HCT116 (cell line): ENCODE data around the gene SUSD4. TPM values are rescaled to one million over a fixed set of nuclear protein-coding genes. Genes with fewer than 3 reads are reported as not detected.

Experiments
- ATAC-seq: fragments of 200-7000 bp; cut with Tn5 transposase; 2 replicates; pipeline ENCODE4 v1.9.1; 2020; ENCODE audit warnings: mild to moderate bottlenecking, moderate library complexity
- BruUV-seq: library from RNA; stranded (reverse); fragments of 400-500 nt; replicated peaks from 2 replicates; lab custom pipeline; 2021; lab: Mats Ljungman, UMichigan
- CTCF ChIA-PET: fragments of 300-600 bp; sonication (Branson Sonifier 250); formaldehyde crosslinking; loops from one replicate; lab custom pipeline; 2021; ENCODE audit warnings: antibody characterized with exemption; lab: Charles Lee
- POLR2A ChIA-PET: fragments of 300-600, 350-600 bp; sonication (Branson Sonifier 250); formaldehyde crosslinking; loops from one replicate; lab custom pipeline; 2021; ENCODE audit warnings: antibody characterized with exemption; lab: Charles Lee
- RAD21 ChIA-PET, 2 experiments: fragments of 300-600 bp; sonication (Branson Sonifier 250); formaldehyde crosslinking; loops; one replicate each; lab custom pipeline; 2023; ENCODE audit warnings: low total read pairs in 2 of 2; ENCODE audit not compliant: uncharacterized antibody in 2 of 2, unreplicated experiment in 2 of 2, low non-redundant PET in 1 of 2; lab: Charles Lee
- DNase-seq: peaks from one replicate; pipeline ENCODE4 v3.0.0-alpha.2; 2010; ENCODE audit warnings: low read depth, low spot score
- H2AFZ ChIP-seq: fragments of 200-600 bp; shearing (Covaris generic), sonication (generic); 2 replicates; pipeline ENCODE4 v1.6.1; 2017; ENCODE audit warnings: low read depth, mixed run types, mixed read lengths, antibody characterized with exemption, low read length; ENCODE audit not compliant: poor library complexity, severe bottlenecking
- H3K27ac ChIP-seq: 2 replicates; pipeline ENCODE4 v1.5.1; 2012; ENCODE audit warnings: low read depth, low read length
- H3K27me3 ChIP-seq: fragments of 200-600 bp; sonication (generic); 2 replicates; pipeline ENCODE4 v1.6.1; 2016; ENCODE audit warnings: mixed run types, low read length, mixed read lengths; ENCODE audit not compliant: insufficient read depth
- H3K36me3 ChIP-seq, 2 experiments: fragments of 200-500 bp in 1 of 2; fragments of 200-600 bp in 1 of 2; sonication (Bioruptor generic) in 1 of 2; sonication (generic) in 1 of 2; 2 replicates each; pipeline versions ENCODE4 v1.5.1 to v1.6.1; 2014 to 2016; ENCODE audit warnings: low read length in 2 of 2, inconsistent platforms in 1 of 2, mixed read lengths in 1 of 2, mixed run types in 1 of 2; ENCODE audit not compliant: insufficient read depth in 2 of 2, control insufficient read depth in 1 of 2
- H3K4me1 ChIP-seq, 2 experiments: fragments of 200-600 bp in 1 of 2; sonication (generic) in 1 of 2; 2 replicates each; pipeline versions ENCODE4 v1.5.1 to v1.6.1; 2012 to 2017; ENCODE audit warnings: low read length in 2 of 2, inconsistent platforms in 1 of 2, mild to moderate bottlenecking in 1 of 2, mixed read lengths in 1 of 2, mixed run types in 1 of 2, moderate library complexity in 1 of 2; ENCODE audit not compliant: insufficient read depth in 2 of 2, control insufficient read depth in 1 of 2
- H3K4me2 ChIP-seq: fragments of 200-600 bp; sonication (generic); 2 replicates; pipeline ENCODE4 v1.6.1; 2017; ENCODE audit warnings: mixed run types, low read length, mixed read lengths
- H3K4me3 ChIP-seq, 2 experiments: fragments of 200-600 bp in 1 of 2; sonication (generic) in 1 of 2; replicated peaks in 1 of 2; 2 replicates each; pipeline ENCODE4 v1.5.1; 2011 to 2016; ENCODE audit warnings: low read length in 2 of 2, control low read depth in 1 of 2, low read depth in 1 of 2, mild to moderate bottlenecking in 1 of 2, mixed read lengths in 1 of 2, mixed run types in 1 of 2
- H3K79me2 ChIP-seq: fragments of 200-600 bp; sonication (generic); 2 replicates; pipeline ENCODE4 v1.6.1; 2017; ENCODE audit warnings: mild to moderate bottlenecking, mixed run types, low read length, moderate library complexity, mixed read lengths; ENCODE audit not compliant: insufficient read depth
- H3K9ac ChIP-seq: fragments of 200-600 bp; sonication (generic); 2 replicates; pipeline ENCODE4 v1.6.1; 2016; ENCODE audit warnings: low read length, mixed read lengths
- H3K9me2 ChIP-seq: fragments of 200-600 bp; sonication (generic), shearing (Covaris generic); 2 replicates; pipeline ENCODE4 v1.6.1; 2017; ENCODE audit warnings: mixed run types, mild to moderate bottlenecking, moderate library complexity; ENCODE audit not compliant: insufficient read depth
- H3K9me3 ChIP-seq, 2 experiments: fragments of 200-500 bp in 1 of 2; fragments of 200-600 bp in 1 of 2; sonication (Bioruptor generic) in 1 of 2; sonication (generic) in 1 of 2; 2 replicates each; pipeline ENCODE4 v1.6.1; 2014 to 2017; ENCODE audit warnings: low read length in 2 of 2, mixed read lengths in 2 of 2, inconsistent platforms in 1 of 2, low read depth in 1 of 2, mild to moderate bottlenecking in 1 of 2, mixed run types in 1 of 2, moderate library complexity in 1 of 2; ENCODE audit not compliant: control insufficient read depth in 1 of 2, insufficient read depth in 1 of 2
- H4K20me1 ChIP-seq: fragments of 200-600 bp; sonication (generic), shearing (Covaris generic); 2 replicates; pipeline ENCODE4 v1.6.1; 2017; ENCODE audit warnings: mixed run types, mild to moderate bottlenecking, moderate library complexity; ENCODE audit not compliant: insufficient read depth
- ATF3 ChIP-seq: IDR thresholded peaks from 2 replicates; pipeline ENCODE4 v1.6.1; 2012
- CBX3 ChIP-seq: IDR thresholded peaks from 2 replicates; pipeline ENCODE4 v1.6.1; 2012; ENCODE audit warnings: low read depth
- CTCF ChIP-seq, 3 experiments: fragments of 200-600 bp in 1 of 3; sonication (generic) in 1 of 3; IDR thresholded peaks in 2 of 3; conservative IDR thresholded peaks in 1 of 3; 2 replicates each; pipeline ENCODE4 v1.5.1; 2012 to 2017; ENCODE audit warnings: low read depth in 2 of 3, low read length in 2 of 3, antibody characterized with exemption in 1 of 3, borderline replicate concordance in 1 of 3, control low read depth in 1 of 3, mild to moderate bottlenecking in 1 of 3, mixed read lengths in 1 of 3, mixed run types in 1 of 3, moderate library complexity in 1 of 3; ENCODE audit not compliant: insufficient read depth in 1 of 3
- EGR1 ChIP-seq: IDR thresholded peaks from 2 replicates; pipeline ENCODE4 v1.6.1; 2012; ENCODE audit warnings: low read depth
- ELF1 ChIP-seq: IDR thresholded peaks from 2 replicates; pipeline ENCODE4 v1.6.1; 2012; ENCODE audit warnings: low read depth, borderline replicate concordance
- EZH2 ChIP-seq: fragments of 200-600 bp; sonication (generic); IDR thresholded peaks from 2 replicates; pipeline ENCODE4 v1.6.1; 2017; ENCODE audit warnings: antibody characterized with exemption, mixed run types
- EZH2phosphoT487 ChIP-seq: fragments of 200-600 bp; IDR thresholded peaks from 2 replicates; pipeline ENCODE4 v1.6.1; 2018; ENCODE audit warnings: antibody characterized with exemption, borderline replicate concordance
- FOSL1 ChIP-seq: IDR thresholded peaks from 2 replicates; pipeline ENCODE4 v1.6.1; 2012; ENCODE audit warnings: low read depth
- MAX ChIP-seq: IDR thresholded peaks from 2 replicates; pipeline ENCODE4 v1.6.1; 2012
- RAD21 ChIP-seq: IDR thresholded peaks from 2 replicates; pipeline ENCODE4 v1.6.1; 2012; ENCODE audit warnings: low read depth, mild to moderate bottlenecking
- REST ChIP-seq: IDR thresholded peaks from 2 replicates; pipeline ENCODE4 v1.6.1; 2012; ENCODE audit warnings: low read depth
- SIN3A ChIP-seq: IDR thresholded peaks from 2 replicates; pipeline ENCODE4 v1.6.1; 2012; ENCODE audit warnings: low read depth
- SP1 ChIP-seq: IDR thresholded peaks from 2 replicates; pipeline ENCODE4 v1.6.1; 2012; ENCODE audit warnings: low read depth
- SRF ChIP-seq: IDR thresholded peaks from 2 replicates; pipeline ENCODE4 v1.6.1; 2012; ENCODE audit warnings: low read depth
- TCF7L2 ChIP-seq: IDR thresholded peaks from 2 replicates; pipeline ENCODE4 v1.7.0; 2011; ENCODE audit warnings: borderline replicate concordance, inconsistent platforms; ENCODE audit not compliant: insufficient read depth, insufficient read length; ENCODE audit errors: extremely low read depth
- ZBTB33 ChIP-seq: IDR thresholded peaks from 2 replicates; pipeline ENCODE4 v1.6.1; 2011; ENCODE audit warnings: mild to moderate bottlenecking, low read length, moderate library complexity; ENCODE audit not compliant: insufficient replicate concordance; ENCODE audit errors: extremely low read depth
- ZFX ChIP-seq: fragments of 450-650 bp; IDR thresholded peaks from 2 replicates; pipeline ENCODE4 v1.6.1; 2017
- intact Hi-C: fragments of 100-400 bp; cut with micrococcal nuclease; formaldehyde crosslinking; loops from 2 replicates; pipeline ENCODE4 v1.10.0; 2022
- total RNA-seq: library from RNA; stranded (reverse); gene quantifications from one replicate; pipeline ENCODE4 v1.2.1, GENCODE V29; 2021; ENCODE audit not compliant: unreplicated experiment

Gene SUSD4
- total RNA-seq, 1 experiment from 2014 or later: 0.59 TPM

GRCh38 chr1:223243441-223244050, 120.4 kb downstream of the SUSD4 start:
- BruUV-seq: no TSS peak

More at GRCh38 chr1:223243441-223244050, 120.4 kb downstream of the SUSD4 start:
- no peaks in the 10 kb centered on the region for H4K20me1 ChIP-seq
- no peak overlapping the region for H3K4me2 ChIP-seq
- H3K4me1 ChIP-seq: peaks cover 0 to 7% of the 10 kb centered on the region in 2 experiments; a peak in 1 of 4 replicates
- no peak overlapping the region for H3K4me3 ChIP-seq
- ChIA-PET CTCF (interaction anchor here (1.8 kb wide), 1 partner anchor 110 kb away, joined by 10 read pairs; no protein-coding TSS in a partner anchor), RAD21 (no interaction called here), POLR2A (no interaction called here)
- no peaks in the 10 kb centered on the region for H3K79me2 ChIP-seq
- no peak overlapping the region for H3K9ac ChIP-seq
- no peaks in the 10 kb centered on the region for H3K9me2 ChIP-seq
- no peaks in the 10 kb centered on the region for H3K27me3 ChIP-seq
- ATAC-seq: no peak
- no peak overlapping the region for H2AFZ ChIP-seq
- intact Hi-C loops: no loop called here
- no peaks in the 10 kb centered on the region for H3K36me3 ChIP-seq
- H3K27ac ChIP-seq: no peak overlapping the region
- no peak for DNase-seq
- no peaks in the 10 kb centered on the region for H3K9me3 ChIP-seq
- TF ChIP-seq CBX3: no peak
- TF ChIP-seq RAD21: no peak
- no peak for TF ChIP-seq ZFX
- no peak for TF ChIP-seq EGR1
- no peak for TF ChIP-seq EZH2phosphoT487
- TF ChIP-seq SIN3A: no peak
- no peak for TF ChIP-seq SP1
- TF ChIP-seq MAX: no peak
- TF ChIP-seq EZH2: no peak
- no peak for TF ChIP-seq ZBTB33
- no peak for TF ChIP-seq REST
- TF ChIP-seq ATF3: no peak
- TF ChIP-seq FOSL1: no peak
- TF ChIP-seq ELF1: no peak
- TF ChIP-seq CTCF (IDR thresholded peaks at IDR 0.05 in 2 of 3, conservative IDR thresholded peaks at IDR 0.05 in 1 of 3; ENCODE audit: borderline replicate concordance in 1 of 3, insufficient read depth in 1 of 3, low read depth in 2 of 3, low read length in 2 of 3): no peak
- no peak for TF ChIP-seq TCF7L2
- no peak for TF ChIP-seq SRF
